HEK293T (cell line): ENCODE data around the gene KIF7.
"Not testable (repeated sequence)": the region's sequence is repeated elsewhere in the genome, so short reads cannot be mapped to it uniquely, and the experiment has no call there.

Source experiments
- CTCF ChIA-PET: fragments of 350-600 bp; formaldehyde crosslinking; extraction: SDS; loops from one replicate; lab custom pipeline; 2021; ENCODE audit warnings: antibody characterized with exemption, inconsistent platforms; lab: Yijun Ruan, JAX
- POLR2A ChIA-PET: fragments of 350-600 bp; formaldehyde crosslinking; extraction: SDS; loops from one replicate; lab custom pipeline; 2020; ENCODE audit warnings: antibody characterized with exemption, inconsistent platforms; lab: Yijun Ruan, JAX
- DNase-seq: peaks from one replicate; pipeline ENCODE4 v3.0.0; 2012; ENCODE audit warnings: mixed read lengths; ENCODE audit errors: extremely low spot score
- ARNT ChIP-seq: fragments of 450-650 bp; IDR thresholded peaks from 2 replicates; pipeline ENCODE4 v1.6.1; 2017; ENCODE audit warnings: mild to moderate bottlenecking
- BHLHE40 ChIP-seq: fragments of 450-650 bp; IDR thresholded peaks from 2 replicates; pipeline ENCODE4 v1.6.1; 2016; ENCODE audit warnings: mild to moderate bottlenecking, moderate library complexity, borderline replicate concordance
- CTBP1 ChIP-seq: fragments of 450-650 bp; IDR thresholded peaks from 2 replicates; pipeline ENCODE4 v1.6.1; 2016; ENCODE audit warnings: borderline replicate concordance
- ELF4 ChIP-seq: fragments of 450-650 bp; IDR thresholded peaks from 2 replicates; pipeline ENCODE4 v1.6.1; 2017; ENCODE audit warnings: antibody characterized with exemption
- FOXA1 ChIP-seq: fragments of 450-650 bp; IDR thresholded peaks from 2 replicates; pipeline ENCODE4 v1.6.1; 2016; ENCODE audit warnings: mild to moderate bottlenecking
- FOXK2 ChIP-seq: fragments of 450-650 bp; IDR thresholded peaks from 2 replicates; pipeline ENCODE4 v1.6.1; 2016; ENCODE audit warnings: mild to moderate bottlenecking
- FOXM1 ChIP-seq: fragments of 450-650 bp; IDR thresholded peaks from 2 replicates; pipeline ENCODE4 v1.6.1; 2017; ENCODE audit warnings: mild to moderate bottlenecking, borderline replicate concordance
- HDGF ChIP-seq: fragments of 450-650 bp; IDR thresholded peaks from 2 replicates; pipeline ENCODE4 v1.6.1; 2017; ENCODE audit warnings: antibody characterized with exemption, borderline replicate concordance
- L3MBTL2 ChIP-seq: fragments of 450-650 bp; conservative IDR thresholded peaks from 2 replicates; pipeline ENCODE4 v1.6.1; 2016; ENCODE audit warnings: mild to moderate bottlenecking
- LEF1 ChIP-seq: fragments of 450-650 bp; IDR thresholded peaks from 2 replicates; pipeline ENCODE4 v1.6.1; 2017; ENCODE audit warnings: mild to moderate bottlenecking, borderline replicate concordance
- NFRKB ChIP-seq: fragments of 450-650 bp; IDR thresholded peaks from 2 replicates; pipeline ENCODE4 v1.6.1; 2016; ENCODE audit warnings: mild to moderate bottlenecking, moderate library complexity
- SP1 ChIP-seq: fragments of 450-650 bp; IDR thresholded peaks from 2 replicates; pipeline ENCODE4 v1.6.1; 2017
- SUZ12 ChIP-seq: fragments of 450-650 bp; IDR thresholded peaks from 2 replicates; pipeline ENCODE4 v1.6.1; 2016; ENCODE audit warnings: mild to moderate bottlenecking
- TARDBP ChIP-seq: fragments of 450-650 bp; IDR thresholded peaks from 2 replicates; pipeline ENCODE4 v1.6.1; 2016
- ZNF384 ChIP-seq: fragments of 450-650 bp; IDR thresholded peaks from 2 replicates; pipeline ENCODE4 v1.6.1; 2016
- TF ChIP-seq, protein P1 (sequence below): fragments of 450-650 bp; IDR thresholded peaks from 2 replicates; pipeline ENCODE4 v1.6.1; 2016

The KIF7 gene

GRCh38 chr15:89690276-89691218 lies 35.3 kb upstream of the KIF7 start, which contains the start of the genes PEX11A and WDR93:
Gene PEX11A (minus strand): TSS chr15:89690754. CDS start chr15:89690632, 122 bp downstream.
Gene WDR93 (plus strand): TSS chr15:89690811. CDS start chr15:89701747, 10,936 bp downstream.
- no peak for TF ChIP-seq NFRKB
- peak; percentile 25; the same call in 1 of the 2 replicates for TF ChIP-seq L3MBTL2
- ChIA-PET CTCF (interaction anchor here (0.6 to 0.7 kb wide), 2 partner anchors 292 to 299 kb away, joined by 3 read pairs; no protein-coding TSS in a partner anchor), POLR2A (no interaction called here)
- peak; percentile 95 for DNase-seq

DNA sequence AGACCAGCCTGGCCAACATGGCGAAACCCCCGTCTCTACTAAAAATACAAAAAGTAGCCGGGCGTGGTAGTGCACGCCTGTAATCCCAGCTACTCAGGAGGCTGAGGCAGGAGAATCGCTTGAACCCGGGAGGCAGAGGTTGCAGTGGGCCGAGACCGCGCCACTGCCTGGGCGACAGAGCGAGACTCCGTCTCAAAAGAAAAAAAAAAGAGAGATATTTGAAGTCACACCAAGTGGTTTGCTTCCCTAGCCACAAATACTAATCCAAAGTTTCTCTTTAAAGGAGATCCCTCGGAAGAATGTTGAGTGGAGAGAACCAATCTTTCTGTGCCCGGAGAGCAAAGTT lies 34.6 kb upstream of the KIF7 start:
- DNase-seq, POLR2A ChIA-PET: not testable (repeated sequence)
- peak; percentile 69; the same call in 1 of the 2 replicates for TF ChIP-seq L3MBTL2
- CTCF ChIA-PET, result interaction anchor here (0.7 kb wide), 1 partner anchor 291 kb away, joined by 3 read pairs; no protein-coding TSS in a partner anchor

GRCh38 chr15:89686522-89686921 lies 31.3 kb upstream of the KIF7 start:
- DNase-seq, result no peak
- TF ChIP-seq FOXK2 (no peak), FOXA1 (no peak)
- POLR2A ChIA-PET, result no interaction called here
- CTCF ChIA-PET, result no interaction called here

DNA sequence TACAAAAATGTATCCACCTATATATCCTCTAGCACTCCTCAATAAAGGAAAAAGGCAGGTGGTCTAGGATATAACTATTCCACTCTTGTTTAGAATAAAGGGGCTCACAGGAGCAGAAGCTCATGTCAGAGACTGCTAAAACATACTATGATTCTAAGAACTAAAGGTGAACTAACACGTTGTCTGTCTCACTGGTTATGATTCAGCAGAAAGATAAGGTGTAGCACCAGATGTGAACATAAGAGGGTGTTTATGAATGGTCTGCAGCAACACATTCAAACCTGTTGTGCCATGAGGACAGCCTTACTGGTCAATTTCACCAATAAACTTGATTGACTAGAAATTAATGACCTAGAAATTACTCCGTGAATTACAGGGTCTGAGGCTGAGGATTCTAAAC lies 30.7 kb upstream of the KIF7 start:
- ChIA-PET CTCF (no interaction called here), POLR2A (no interaction called here)
- no peak for DNase-seq
- no peak for TF ChIP-seq ZNF384
- TF ChIP-seq TARDBP, result no peak
- TF ChIP-seq SP1, result no peak
- no peak for TF ChIP-seq FOXM1
- TF ChIP-seq HDGF, result no peak
- no peak for TF ChIP-seq FOXA1
- TF ChIP-seq FOXK2, result no peak
- no peak for TF ChIP-seq CTBP1
- TF ChIP-seq ELF4, result no peak
- no peak for TF ChIP-seq ARNT
- TF ChIP-seq NFRKB, result no peak
- TF ChIP-seq L3MBTL2, result no peak
- no peak for TF ChIP-seq BHLHE40
- no peak for TF ChIP-seq SUZ12

- ChIA-PET POLR2A (no interaction called here), CTCF (no interaction called here)
- no peak for DNase-seq
Measured at GRCh38 chr15:89681146-89681545, 25.9 kb upstream of the KIF7 start.

GRCh38 chr15:89680282-89680873 lies 25.1 kb upstream of the KIF7 start:
- DNase-seq, result no peak
- POLR2A ChIA-PET, result no interaction called here
- CTCF ChIA-PET, result no interaction called here
- TF ChIP-seq CTBP1, result no peak
- TF ChIP-seq HDGF, result no peak
- no peak for TF ChIP-seq TARDBP
- TF ChIP-seq SUZ12, result no peak
- TF ChIP-seq ZNF384, result no peak
- no peak for TF ChIP-seq LEF1
- no peak for TF ChIP-seq FOXA1
- TF ChIP-seq FOXK2, result no peak
- TF ChIP-seq FOXM1, result no peak
- no peak for TF ChIP-seq NFRKB
- TF ChIP-seq BHLHE40, result no peak
- TF ChIP-seq, protein P1, sequence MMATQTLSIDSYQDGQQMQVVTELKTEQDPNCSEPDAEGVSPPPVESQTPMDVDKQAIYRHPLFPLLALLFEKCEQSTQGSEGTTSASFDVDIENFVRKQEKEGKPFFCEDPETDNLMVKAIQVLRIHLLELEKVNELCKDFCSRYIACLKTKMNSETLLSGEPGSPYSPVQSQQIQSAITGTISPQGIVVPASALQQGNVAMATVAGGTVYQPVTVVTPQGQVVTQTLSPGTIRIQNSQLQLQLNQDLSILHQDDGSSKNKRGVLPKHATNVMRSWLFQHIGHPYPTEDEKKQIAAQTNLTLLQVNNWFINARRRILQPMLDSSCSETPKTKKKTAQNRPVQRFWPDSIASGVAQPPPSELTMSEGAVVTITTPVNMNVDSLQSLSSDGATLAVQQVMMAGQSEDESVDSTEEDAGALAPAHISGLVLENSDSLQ, result no peak
- no peak for TF ChIP-seq ELF4
- no peak for TF ChIP-seq SP1
- TF ChIP-seq L3MBTL2, result no peak
- TF ChIP-seq ARNT, result no peak

More at GRCh38 chr15:89681146-89681545, 25.9 kb upstream of the KIF7 start:
- TF ChIP-seq SP1 (no peak), L3MBTL2 (no peak), ZNF384 (no peak), FOXA1 (no peak), FOXM1 (no peak), LEF1 (no peak), NFRKB (no peak), CTBP1 (no peak), TARDBP (no peak), ARNT (no peak), ELF4 (no peak), FOXK2 (no peak), HDGF (no peak)
- TF ChIP-seq, protein P1, result no peak

DNA sequence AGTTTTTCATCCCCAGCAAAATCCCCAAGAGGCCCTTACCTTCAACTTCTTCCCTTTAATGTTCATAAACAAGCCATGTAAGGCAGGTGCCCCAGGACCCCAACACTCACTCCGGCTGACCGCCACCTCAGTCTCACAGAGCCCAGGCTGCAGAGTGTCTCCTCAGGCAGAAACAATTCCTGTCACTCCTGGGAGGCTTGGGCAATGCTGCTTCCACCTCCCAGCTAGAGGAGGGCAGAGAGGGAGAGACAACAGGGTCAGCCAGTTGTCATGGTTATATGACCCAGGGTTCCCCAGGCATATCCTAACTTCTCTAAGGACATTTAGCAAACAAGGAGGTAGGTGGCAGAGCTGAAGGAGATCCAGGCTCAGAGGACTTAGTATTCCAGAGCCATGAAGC lies 23.9 kb upstream of the KIF7 start, which contains the start of gene PLIN1:
PLIN1 (minus strand) TSS at position 156 of the 400 bp plus-strand sequence. CDS start 1,878 bp downstream, outside the sequence.
- DNase-seq, result no peak
- CTCF ChIA-PET, result no interaction called here
- TF ChIP-seq FOXM1 (no peak), BHLHE40 (no peak), ZNF384 (no peak), ARNT (no peak), L3MBTL2 (no peak), SUZ12 (no peak), TARDBP (no peak), NFRKB (no peak), HDGF (no peak), SP1 (no peak), LEF1 (no peak), CTBP1 (no peak)
- TF ChIP-seq, protein P1, result no peak
- POLR2A ChIA-PET, result no interaction called here
